ENCODE data around the gene CSNK2A1. TPM values are rescaled to one million over a fixed set of nuclear protein-coding genes. Genes with fewer than 3 reads are reported as not detected.

CSNK2A1 gene
- total and polyA plus RNA-seq, 2 experiments from 2014 or later, result 85.1 to 244 TPM

DNA sequence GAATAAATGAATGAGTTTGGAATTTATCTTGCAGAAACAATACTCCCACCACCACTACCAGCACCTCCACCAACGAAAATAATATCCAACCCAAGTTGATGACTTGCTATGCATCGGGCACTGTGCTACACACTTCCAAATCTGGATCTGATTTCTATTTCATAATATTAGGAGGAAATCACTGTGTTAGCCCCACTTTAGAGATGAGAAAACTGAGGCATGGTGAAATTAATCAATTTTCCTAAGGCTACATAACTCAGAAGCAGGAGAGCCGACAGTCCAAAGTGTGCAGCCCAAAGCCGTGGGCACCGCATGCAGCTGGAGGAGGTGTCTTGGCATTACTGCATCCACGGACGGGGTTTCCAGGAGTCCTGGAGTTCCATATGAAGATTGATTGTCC is 48.9 kb upstream of the CSNK2A1 start:
- no peak for ATAC-seq
- no peak overlapping the region for H3K4me2 ChIP-seq
- no peaks in the 10 kb centered on the region for H3K9me2 ChIP-seq (ENCODE audit: insufficient read depth)
- H3K4me1 ChIP-seq (ENCODE audit: insufficient read depth), result peaks cover 7% of the 10 kb centered on the region; the same call in 1 of the 2 replicates
- H3K4me1 Mint-ChIP-seq, result peaks cover 8% of the 10 kb centered on the region
- no peak overlapping the region for H3K27ac ChIP-seq (ENCODE audit: low read depth)
- H3K27me3 Mint-ChIP-seq (ENCODE audit: insufficient read depth, low read depth, poor library complexity), result peaks cover 5% of the 10 kb centered on the region
- no peak overlapping the region for H3K4me3 Mint-ChIP-seq
- no peak overlapping the region for H3K27ac Mint-ChIP-seq
- DNase-seq (ENCODE audit: low spot score), result no peak
- no peaks in the 10 kb centered on the region for H3K36me3 ChIP-seq (ENCODE audit: insufficient read depth)
- no peaks in the 10 kb centered on the region for H3F3A ChIP-seq (replicated peaks; ENCODE audit: low read depth)
- no peak for TF ChIP-seq JUNB (IDR thresholded peaks at IDR 0.05; ENCODE audit: unreplicated experiment)
- no peak for TF ChIP-seq CREB1 (CRISPR knock-in tag; IDR thresholded peaks at IDR 0.05; ENCODE audit: low read depth)
- TF ChIP-seq STAT1 (IDR thresholded peaks at IDR 0.05; ENCODE audit: unreplicated experiment), result no peak
- TF ChIP-seq EZH2phosphoT487 (IDR thresholded peaks at IDR 0.05; ENCODE audit: unreplicated experiment), result no peak
- TF ChIP-seq POLR2AphosphoS5 (IDR thresholded peaks at IDR 0.05; ENCODE audit: low read depth), result no peak
- TF ChIP-seq ZNF331 (CRISPR knock-in tag; IDR thresholded peaks at IDR 0.05; ENCODE audit: low read depth), result no peak
- TF ChIP-seq CTCF (conservative IDR thresholded peaks at IDR 0.05; ENCODE audit: low read depth in 2 of 2), result no peak
- TF ChIP-seq ZNF462 (CRISPR knock-in tag; IDR thresholded peaks at IDR 0.05), result no peak
- H3K4me3 ChIP-seq, result no peak overlapping the region
- no peak overlapping the region for H2AFZ ChIP-seq
- no peaks in the 10 kb centered on the region for H3K79me2 ChIP-seq (replicated peaks; ENCODE audit: insufficient read depth)
- no peaks in the 10 kb centered on the region for H3K27me3 ChIP-seq (ENCODE audit: insufficient read depth)
- H3K9me3 Mint-ChIP-seq, result no peaks in the 10 kb centered on the region
- H3K36me3 Mint-ChIP-seq (ENCODE audit: low read depth), result no peaks in the 10 kb centered on the region
- no peaks in the 10 kb centered on the region for H4K20me1 ChIP-seq (replicated peaks; ENCODE audit: insufficient read depth)
